Activated naive CD4-positive, alpha-beta T cell treated with anti-CD3 and anti-CD28 coated beads, Interleukin-2, amount 10 ng/mL, durations not matched to agents 7 days and 5 days (primary cell): ENCODE results near the gene PCCB.
"Not testable (repeated sequence)": the region's sequence is repeated elsewhere in the genome, so short reads cannot be mapped to it uniquely, and the experiment has no call there.

Experiments used
- CTCF ChIA-PET: fragments of 350-600 bp; sonication (Branson Sonifier 250); formaldehyde crosslinking; loops from one replicate; lab custom pipeline; 2021; ENCODE audit warnings: antibody characterized with exemption; lab: Charles Lee
- DNase-seq: peaks from one replicate; pipeline ENCODE4 v3.0.0-alpha.2; 2020
- H3K27ac Mint-ChIP-seq: one replicate; pipeline ENCODE4 v1.8.0; 2021; ENCODE audit warnings: mild to moderate bottlenecking, moderate library complexity, mixed read lengths
- H3K27me3 Mint-ChIP-seq: one replicate; pipeline ENCODE4 v1.8.0; 2021; ENCODE audit warnings: mild to moderate bottlenecking, mixed read lengths
- H3K36me3 Mint-ChIP-seq: one replicate; pipeline ENCODE4 v1.8.0; 2021; ENCODE audit warnings: mixed read lengths
- H3K4me1 Mint-ChIP-seq: one replicate; pipeline ENCODE4 v1.8.0; 2021; ENCODE audit warnings: mixed read lengths
- H3K4me3 Mint-ChIP-seq: one replicate; pipeline ENCODE4 v1.8.0; 2021; ENCODE audit warnings: mild to moderate bottlenecking, moderate library complexity, mixed read lengths
- H3K9me3 Mint-ChIP-seq: one replicate; pipeline ENCODE4 v1.8.0; 2021; ENCODE audit warnings: mixed read lengths

Gene PCCB

GRCh38 chr3:136326316-136326715 lies 76.2 kb downstream of the PCCB start:
- Mint-ChIP-seq H3K27ac (no peak overlapping the region), H3K4me3 (no peak overlapping the region), H3K36me3 (peaks cover 50% of the 10 kb centered on the region), H3K4me1 (no peaks in the 10 kb centered on the region), H3K27me3 (no peaks in the 10 kb centered on the region), H3K9me3 (peaks cover 24% of the 10 kb centered on the region)
- no peak for DNase-seq
- CTCF ChIA-PET, result no interaction called here

- Mint-ChIP-seq H3K4me1 (no peaks in the 10 kb centered on the region), H3K4me3 (no peak overlapping the region), H3K9me3 (peaks cover 12% of the 10 kb centered on the region), H3K27me3 (no peaks in the 10 kb centered on the region), H3K36me3 (peaks cover 48% of the 10 kb centered on the region), H3K27ac (no peak overlapping the region)
- DNase-seq, result no peak
- CTCF ChIA-PET, result no interaction called here
These were observed 77.5 kb downstream of the PCCB start for GRCh38 chr3:136327671-136328070.

GRCh38 chr3:136329593-136329992 lies 79.5 kb downstream of the PCCB start:
- Mint-ChIP-seq H3K27ac (no peak overlapping the region), H3K36me3 (peaks cover 52% of the 10 kb centered on the region), H3K4me3 (no peak overlapping the region), H3K27me3 (no peaks in the 10 kb centered on the region), H3K9me3 (peaks cover under 1% of the 10 kb centered on the region), H3K4me1 (no peaks in the 10 kb centered on the region)
- CTCF ChIA-PET, result no interaction called here
- DNase-seq, result no peak

GRCh38 chr3:136330900-136331299 lies 80.8 kb downstream of the PCCB start:
- H3K27ac Mint-ChIP-seq, result no peak overlapping the region
- H3K27me3 Mint-ChIP-seq, result no peaks in the 10 kb centered on the region
- no peak for DNase-seq
- H3K9me3 Mint-ChIP-seq, result no peaks in the 10 kb centered on the region
- peaks cover 59% of the 10 kb centered on the region for H3K36me3 Mint-ChIP-seq
- H3K4me3 Mint-ChIP-seq, result no peak overlapping the region
- H3K4me1 Mint-ChIP-seq, result no peaks in the 10 kb centered on the region
- CTCF ChIA-PET, result no interaction called here

GRCh38 chr3:136332302-136332701 lies 82.2 kb downstream of the PCCB start:
- H3K36me3 Mint-ChIP-seq, result peaks cover 55% of the 10 kb centered on the region
- H3K27ac Mint-ChIP-seq, result no peak overlapping the region
- H3K4me1 Mint-ChIP-seq, result no peaks in the 10 kb centered on the region
- CTCF ChIA-PET, result no interaction called here
- no peaks in the 10 kb centered on the region for H3K9me3 Mint-ChIP-seq
- H3K4me3 Mint-ChIP-seq, result no peak overlapping the region
- DNase-seq, result no peak
- H3K27me3 Mint-ChIP-seq, result no peaks in the 10 kb centered on the region

- Mint-ChIP-seq H3K4me1 (no peaks in the 10 kb centered on the region), H3K27ac (no peak overlapping the region), H3K9me3 (no peaks in the 10 kb centered on the region), H3K36me3 (peaks cover 55% of the 10 kb centered on the region), H3K4me3 (no peak overlapping the region), H3K27me3 (no peaks in the 10 kb centered on the region)
- CTCF ChIA-PET, result no interaction called here
- DNase-seq, result no peak
These were observed 82.6 kb downstream of the PCCB start for GRCh38 chr3:136332776-136333175.

GRCh38 chr3:136334209-136334608 lies 84.1 kb downstream of the PCCB start:
- no peak for DNase-seq
- Mint-ChIP-seq H3K27me3 (no peaks in the 10 kb centered on the region), H3K9me3 (no peaks in the 10 kb centered on the region), H3K4me1 (no peaks in the 10 kb centered on the region), H3K36me3 (peaks cover 54% of the 10 kb centered on the region), H3K4me3 (no peak overlapping the region), H3K27ac (no peak overlapping the region)
- CTCF ChIA-PET, result interaction anchor here (1.0 kb wide), 1 partner anchor 12 kb away, joined by 3 read pairs; no protein-coding TSS in a partner anchor

- peaks cover 56% of the 10 kb centered on the region for H3K36me3 Mint-ChIP-seq
- H3K4me3 Mint-ChIP-seq, H3K4me1 Mint-ChIP-seq, DNase-seq, CTCF ChIA-PET, H3K27me3 Mint-ChIP-seq, H3K27ac Mint-ChIP-seq, H3K9me3 Mint-ChIP-seq: not testable (repeated sequence)
These were observed 84.6 kb downstream of the PCCB start for GRCh38 chr3:136334726-136335125.

GRCh38 chr3:136336329-136337100 lies 86.4 kb downstream of the PCCB start:
- Mint-ChIP-seq H3K27ac (no peak overlapping the region), H3K36me3 (peaks cover 68% of the 10 kb centered on the region), H3K4me3 (no peak overlapping the region), H3K4me1 (no peaks in the 10 kb centered on the region), H3K27me3 (no peaks in the 10 kb centered on the region), H3K9me3 (no peaks in the 10 kb centered on the region)
- DNase-seq, result no peak
- CTCF ChIA-PET, result no interaction called here

- Mint-ChIP-seq H3K27ac (no peak overlapping the region), H3K36me3 (peaks cover 34% of the 10 kb centered on the region), H3K4me1 (peaks cover 2% of the 10 kb centered on the region), H3K9me3 (no peaks in the 10 kb centered on the region), H3K4me3 (no peak overlapping the region), H3K27me3 (no peaks in the 10 kb centered on the region)
- DNase-seq, result no peak
- CTCF ChIA-PET, result no interaction called here
These were observed 93.3 kb downstream of the PCCB start for GRCh38 chr3:136343446-136343845.

- H3K27ac Mint-ChIP-seq, result no peak overlapping the region
- peaks cover 33% of the 10 kb centered on the region for H3K36me3 Mint-ChIP-seq
- H3K4me3 Mint-ChIP-seq, result no peak overlapping the region
- no peaks in the 10 kb centered on the region for H3K27me3 Mint-ChIP-seq
- CTCF ChIA-PET, result interaction anchor here (1.3 kb wide), 1 partner anchor 48 kb away, joined by 5 read pairs; no protein-coding TSS in a partner anchor
- peaks cover 2% of the 10 kb centered on the region for H3K4me1 Mint-ChIP-seq
- DNase-seq, result no peak
- no peaks in the 10 kb centered on the region for H3K9me3 Mint-ChIP-seq
These were observed 93.9 kb downstream of the PCCB start for GRCh38 chr3:136343873-136344555.

GRCh38 chr3:136346486-136346885 lies 96.3 kb downstream of the PCCB start:
- no peaks in the 10 kb centered on the region for H3K27me3 Mint-ChIP-seq
- no peaks in the 10 kb centered on the region for H3K9me3 Mint-ChIP-seq
- peaks cover 2% of the 10 kb centered on the region for H3K4me1 Mint-ChIP-seq
- CTCF ChIA-PET, result interaction anchor here (1.2 kb wide), 1 partner anchor 13 kb away, joined by 3 read pairs; no protein-coding TSS in a partner anchor
- H3K36me3 Mint-ChIP-seq, result peaks cover 17% of the 10 kb centered on the region
- no peak overlapping the region for H3K4me3 Mint-ChIP-seq
- no peak overlapping the region for H3K27ac Mint-ChIP-seq
- no peak for DNase-seq

- Mint-ChIP-seq H3K4me1 (peaks cover 11% of the 10 kb centered on the region), H3K27ac (no peak overlapping the region), H3K9me3 (peaks cover 2% of the 10 kb centered on the region), H3K27me3 (no peaks in the 10 kb centered on the region), H3K4me3 (no peak overlapping the region), H3K36me3 (peaks cover 12% of the 10 kb centered on the region)
- CTCF ChIA-PET, result no interaction called here
- no peak for DNase-seq
These were observed 100.0 kb downstream of the PCCB start for GRCh38 chr3:136350132-136350531.

- peaks cover 15% of the 10 kb centered on the region for H3K36me3 Mint-ChIP-seq
- no peaks in the 10 kb centered on the region for H3K27me3 Mint-ChIP-seq
- H3K4me3 Mint-ChIP-seq, result no peak overlapping the region
- no peak for DNase-seq
- CTCF ChIA-PET, result no interaction called here
- H3K9me3 Mint-ChIP-seq, result peaks cover 6% of the 10 kb centered on the region
- peaks cover 11% of the 10 kb centered on the region for H3K4me1 Mint-ChIP-seq
- H3K27ac Mint-ChIP-seq, result no peak overlapping the region
These were observed 100.4 kb downstream of the PCCB start for GRCh38 chr3:136350557-136350956.

- no peak overlapping the region for H3K4me3 Mint-ChIP-seq
- H3K27ac Mint-ChIP-seq, result no peak overlapping the region
- CTCF ChIA-PET, result interaction anchor here (0.6 to 1.6 kb wide), 3 partner anchors 13 to 401 kb away, joined by 3 to 5 read pairs (median 4); partner anchors contain the start of gene STAG1
- H3K9me3 Mint-ChIP-seq, result peaks cover 10% of the 10 kb centered on the region
- peaks cover 19% of the 10 kb centered on the region for H3K36me3 Mint-ChIP-seq
- H3K4me1 Mint-ChIP-seq, result peaks cover 11% of the 10 kb centered on the region
- no peak for DNase-seq
- no peaks in the 10 kb centered on the region for H3K27me3 Mint-ChIP-seq
These were observed 101.2 kb downstream of the PCCB start for GRCh38 chr3:136351351-136351750.
